Middle frontal gyrus (tissue), 1 donor: ENCODE results near the gene SLC44A1.

ENCODE experiments used
- DNase-seq: peaks from one replicate; pipeline ENCODE4 v3.0.0-alpha.2; 2015; ENCODE audit warnings: low spot score; ENCODE audit errors: extremely low spot score

SLC44A1 gene

GRCh38 chr9:105385381-105385985, 141.0 kb downstream of the SLC44A1 start:
- no peak for DNase-seq

- DNase-seq = no peak
These were observed 145.3 kb downstream of the SLC44A1 start for GRCh38 chr9:105389796-105390195.

GRCh38 chr9:105390871-105391270, 146.4 kb downstream of the SLC44A1 start:
- no peak for DNase-seq

- DNase-seq = no peak
These were observed 146.8 kb downstream of the SLC44A1 start for GRCh38 chr9:105391288-105391687.

GRCh38 chr9:105392531-105392930, 148.1 kb downstream of the SLC44A1 start:
- no peak for DNase-seq

- no peak for DNase-seq
These were observed 149.3 kb downstream of the SLC44A1 start for GRCh38 chr9:105393576-105394344.

GRCh38 chr9:105396441-105396840, 152.0 kb downstream of the SLC44A1 start:
- DNase-seq = no peak

GRCh38 chr9:105396901-105397300, 152.4 kb downstream of the SLC44A1 start:
- DNase-seq = no peak

- no peak for DNase-seq
These were observed 154.7 kb downstream of the SLC44A1 start for GRCh38 chr9:105399117-105399516.

GRCh38 chr9:105401651-105402050, 157.2 kb downstream of the SLC44A1 start:
- DNase-seq = no peak

- DNase-seq = no peak
These were observed 159.2 kb downstream of the SLC44A1 start for GRCh38 chr9:105403552-105404248.

GRCh38 chr9:105405514-105406131, 161.2 kb downstream of the SLC44A1 start:
- DNase-seq = no peak

GRCh38 chr9:105406369-105406768, 161.9 kb downstream of the SLC44A1 start:
- DNase-seq = no peak

- DNase-seq = no peak
These were observed 169.1 kb downstream of the SLC44A1 start for GRCh38 chr9:105413525-105413924.

- no peak for DNase-seq
These were observed 170.7 kb downstream of the SLC44A1 start for GRCh38 chr9:105414947-105415661.

GRCh38 chr9:105415662-105415980, 171.2 kb downstream of the SLC44A1 start:
- no peak for DNase-seq

GRCh38 chr9:105416840-105417239, 172.4 kb downstream of the SLC44A1 start:
- DNase-seq = no peak

GRCh38 chr9:105418588-105419500, 174.4 kb downstream of the SLC44A1 start:
- DNase-seq = peak; percentile 44

GRCh38 chr9:105419816-105420597, 175.6 kb downstream of the SLC44A1 start:
- no peak for DNase-seq

- no peak for DNase-seq
These were observed 176.7 kb downstream of the SLC44A1 start for GRCh38 chr9:105421154-105421553.
